ENCODE measurements around the gene ASPSCR1.

- TF ChIP-seq CTCF (IDR thresholded peaks at IDR 0.05; ENCODE audit: insufficient read depth, low read length, poor library complexity, severe bottlenecking) (no peak), EZH2phosphoT487 (conservative IDR thresholded peaks at IDR 0.05; ENCODE audit: low read length) (no peak)
These were observed 13.6 kb downstream of the ASPSCR1 start for GRCh38 chr17:81990836-81991683.

Measured in SU-DHL-6 (cell line).